Stromal cell of bone marrow (primary cell): ENCODE measurements around the gene SLC2A9.

Experiments
- DNase-seq: peaks from one replicate; pipeline ENCODE4 v3.0.0-alpha.2; 2012; ENCODE audit warnings: low read depth

SLC2A9 gene

GRCh38 chr4:9962611-9963314, 58.5 kb downstream of the SLC2A9 start:
- DNase-seq = no peak

GRCh38 chr4:9954468-9954867, 66.8 kb downstream of the SLC2A9 start:
- DNase-seq = no peak

GRCh38 chr4:9953089-9953488, 68.2 kb downstream of the SLC2A9 start:
- no peak for DNase-seq

- no peak for DNase-seq
Measured at GRCh38 chr4:9952415-9952950, 68.8 kb downstream of the SLC2A9 start.

GRCh38 chr4:9949573-9949972, 71.7 kb downstream of the SLC2A9 start:
- no peak for DNase-seq

GRCh38 chr4:9947168-9948062, 73.9 kb downstream of the SLC2A9 start:
- DNase-seq = no peak

GRCh38 chr4:9946170-9946569, 75.1 kb downstream of the SLC2A9 start:
- no peak for DNase-seq

GRCh38 chr4:9944431-9945425, 76.6 kb downstream of the SLC2A9 start:
- DNase-seq = no peak

GRCh38 chr4:9943761-9944160, 77.5 kb downstream of the SLC2A9 start:
- no peak for DNase-seq

- DNase-seq = no peak
Measured at GRCh38 chr4:9942921-9943600, 78.2 kb downstream of the SLC2A9 start.

GRCh38 chr4:9942139-9942538, 79.2 kb downstream of the SLC2A9 start:
- no peak for DNase-seq

- no peak for DNase-seq
Measured at GRCh38 chr4:9940041-9940440, 81.3 kb downstream of the SLC2A9 start.

GRCh38 chr4:9938933-9939332, 82.4 kb downstream of the SLC2A9 start:
- DNase-seq = no peak

- DNase-seq = no peak
Measured at GRCh38 chr4:9937078-9937477, 84.2 kb downstream of the SLC2A9 start.

GRCh38 chr4:9936129-9936644, 85.1 kb downstream of the SLC2A9 start:
- no peak for DNase-seq

- no peak for DNase-seq
Measured at GRCh38 chr4:9933956-9934355, 87.3 kb downstream of the SLC2A9 start.

GRCh38 chr4:9933184-9933583, 88.1 kb downstream of the SLC2A9 start:
- no peak for DNase-seq

- DNase-seq = no peak
Measured at GRCh38 chr4:9932771-9933170, 88.5 kb downstream of the SLC2A9 start.

- no peak for DNase-seq
Measured at GRCh38 chr4:9931146-9931545, 90.2 kb downstream of the SLC2A9 start.

- DNase-seq = no peak
Measured at GRCh38 chr4:9929111-9929510, 92.2 kb downstream of the SLC2A9 start.
